ENCODE data around the gene SMIM32. TPM values are rescaled to one million over a fixed set of nuclear protein-coding genes. Genes with fewer than 3 reads are reported as not detected.

Gene SMIM32
- total and polyA plus RNA-seq, 9 of the 15 experiments (the other 6 are each of a cell fraction or from before 2014, with no cell fraction given): not detected

- no peak for TF ChIP-seq PRDM10 (IDR thresholded peaks at IDR 0.05; ENCODE audit: partially characterized antibody)
- no peak for TF ChIP-seq RBM34 (IDR thresholded peaks at IDR 0.05; ENCODE audit: borderline replicate concordance, insufficient read depth, low read length)
Measured at GRCh38 chr5:136232316-136232715, 39.4 kb upstream of the SMIM32 start (continued).

GRCh38 chr5:136230176-136230575, 37.2 kb upstream of the SMIM32 start:
- 0% methylated on average over 1 of the region's 1 CpG for WGBS (ENCODE audit: insufficient coverage, low coverage, missing lambda C conversion rate)
- CTCF ChIA-PET (ENCODE audit: low intra/inter-chr PET ratio): no interaction called here
- no peak overlapping the region for H3K4me2 ChIP-seq (ENCODE audit: insufficient read depth, low read length)
- H3K9me1 ChIP-seq (ENCODE audit: control insufficient read depth, insufficient read depth, low read length): no peaks in the 10 kb centered on the region
- DNase-seq (ENCODE audit: extremely low read depth in 1 of 4, low spot score in 3 of 4) (no peak), ATAC-seq (no peak), FAIRE-seq (no peak)
- no peaks in the 10 kb centered on the region for H3K36me3 ChIP-seq (ENCODE audit: control insufficient read depth, insufficient read depth, low read length)
- H3K79me2 ChIP-seq (ENCODE audit: control insufficient read depth, insufficient read depth, low read length): no peaks in the 10 kb centered on the region
- no peaks in the 10 kb centered on the region for H3K4me1 ChIP-seq (replicated peaks in 1 of 2; ENCODE audit: control insufficient read depth in 2 of 2, insufficient read depth in 2 of 2, low read length in 2 of 2)
- intact Hi-C loops (cut with micrococcal nuclease) (no loop called here), in situ Hi-C loops (cut with MboI) (no loop called here)
- H3K9me3 ChIP-seq (replicated peaks; ENCODE audit: control insufficient read depth, insufficient read depth, low read depth, low read length): no peaks in the 10 kb centered on the region
- H2AFZ ChIP-seq (ENCODE audit: low read depth, low read length): no peak overlapping the region
- H4K20me1 ChIP-seq (replicated peaks; ENCODE audit: control insufficient read depth, insufficient read depth, low read length): no peaks in the 10 kb centered on the region
- no TSS peak for BruUV-seq (replicated peaks)
- H3K4me3 ChIP-seq: no peak overlapping the region
- POLR2A ChIA-PET: no interaction called here
- peaks cover 3 to 21% of the 10 kb centered on the region in 2 experiments; a peak in 4 of 5 replicates for H3K27me3 ChIP-seq (ENCODE audit: control insufficient read depth in 2 of 2, insufficient read depth in 2 of 2, low read length in 2 of 2)
- H3K9ac ChIP-seq (ENCODE audit: insufficient read depth in 1 of 2, low read depth in 2 of 2, low read length in 2 of 2): no peak overlapping the region
- no peak for TF ChIP-seq ARID1B (IDR thresholded peaks at IDR 0.05)
- TF ChIP-seq ATF4 (CRISPR knock-in tag; IDR thresholded peaks at IDR 0.05): no peak
- TF ChIP-seq SREBF1 (IDR thresholded peaks at IDR 0.05; ENCODE audit: borderline replicate concordance, low read depth, low read length): no peak
- TF ChIP-seq ZNF561 (CRISPR knock-in tag; conservative IDR thresholded peaks at IDR 0.05): no peak
- TF ChIP-seq SP2 (IDR thresholded peaks at IDR 0.05; ENCODE audit: extremely low read depth, low read depth, low read length, poor library complexity, severe bottlenecking): no peak
- no peak for TF ChIP-seq RFX1 (IDR thresholded peaks at IDR 0.05)
- TF ChIP-seq THAP7 (CRISPR knock-in tag; IDR thresholded peaks at IDR 0.05): no peak
- no peak for TF ChIP-seq KLF6 (CRISPR knock-in tag; IDR thresholded peaks at IDR 0.05; ENCODE audit: borderline replicate concordance)
- TF ChIP-seq LARP7 (IDR thresholded peaks at IDR 0.05): no peak
- no peak for TF ChIP-seq KAT2B (IDR thresholded peaks at IDR 0.05; ENCODE audit: low read depth, low read length)
- TF ChIP-seq IRF1 (CRISPR knock-in tag; IDR thresholded peaks at IDR 0.05; ENCODE audit: borderline replicate concordance): no peak
- no peak for TF ChIP-seq ERF (CRISPR knock-in tag; IDR thresholded peaks at IDR 0.05)
- no peak for TF ChIP-seq ELF2 (CRISPR knock-in tag; IDR thresholded peaks at IDR 0.05)
- H3K27ac ChIP-seq (ENCODE audit: extremely low read depth, low read depth, low read length): no peak overlapping the region

Measured in K562 (cell line).